DOHH2 (cell line): Measurements from ENCODE around the gene NOX1.

Experiments used
- H3F3A ChIP-seq: fragments of 200-600 bp; sonication (generic), shearing (Covaris generic); 2 replicates; pipeline ENCODE4 v1.6.0; 2016; ENCODE audit warnings: antibody characterized with exemption, mild to moderate bottlenecking; ENCODE audit not compliant: control insufficient read depth, insufficient read depth
- H3K27ac ChIP-seq: fragments of 200-600 bp; sonication (generic); 2 replicates; pipeline ENCODE4 v1.5.1; 2014; ENCODE audit warnings: low read depth, mild to moderate bottlenecking, low read length, moderate library complexity
- H3K27me3 ChIP-seq: fragments of 200-600 bp; sonication (generic); 2 replicates; pipeline ENCODE4 v1.6.1; 2014; ENCODE audit warnings: mild to moderate bottlenecking, low read length, mixed read lengths; ENCODE audit not compliant: control insufficient read depth
- H3K36me3 ChIP-seq: fragments of 200-600 bp; sonication (generic); 2 replicates; pipeline ENCODE4 v1.6.1; 2014; ENCODE audit warnings: mild to moderate bottlenecking, low read length, moderate library complexity, mixed read lengths; ENCODE audit not compliant: control insufficient read depth
- H3K4me1 ChIP-seq: fragments of 200-600 bp; sonication (generic); 2 replicates; pipeline ENCODE4 v1.6.1; 2014; ENCODE audit warnings: mild to moderate bottlenecking, low read length, mixed read lengths; ENCODE audit not compliant: control insufficient read depth
- H3K4me2 ChIP-seq: fragments of 200-600 bp; sonication (generic); 2 replicates; pipeline ENCODE4 v1.6.0; 2014; ENCODE audit warnings: mild to moderate bottlenecking, low read length, moderate library complexity
- H3K4me3 ChIP-seq: fragments of 200-600 bp; sonication (generic); 2 replicates; pipeline ENCODE4 v1.5.1; 2014; ENCODE audit warnings: mild to moderate bottlenecking, low read length, mixed read lengths
- H3K79me2 ChIP-seq: fragments of 200-600 bp; sonication (generic); 2 replicates; pipeline ENCODE4 v1.6.1; 2014; ENCODE audit warnings: mild to moderate bottlenecking, low read length, mixed read lengths; ENCODE audit not compliant: control insufficient read depth
- H3K9me2 ChIP-seq: fragments of 200-600 bp; sonication (generic); replicated peaks from 2 replicates; pipeline ENCODE4 v1.6.1; 2014; ENCODE audit warnings: mild to moderate bottlenecking, low read length, mixed read lengths; ENCODE audit not compliant: control insufficient read depth
- H3K9me3 ChIP-seq: fragments of 200-600 bp; sonication (generic); 2 replicates; pipeline ENCODE4 v1.6.1; 2014; ENCODE audit warnings: antibody characterized with exemption, low read length, mixed read lengths; ENCODE audit not compliant: control insufficient read depth, insufficient read depth
- H4K20me1 ChIP-seq: fragments of 200-600 bp; sonication (generic); 2 replicates; pipeline ENCODE4 v1.6.0; 2014; ENCODE audit warnings: low read depth, mild to moderate bottlenecking, antibody characterized with exemption, low read length, moderate library complexity; ENCODE audit not compliant: control insufficient read depth, insufficient read depth
- EZH2phosphoT487 ChIP-seq: fragments of 200-600 bp; sonication (generic); IDR thresholded peaks from 2 replicates; pipeline ENCODE4 v1.6.1; 2017; ENCODE audit warnings: borderline replicate concordance, mild to moderate bottlenecking, antibody characterized with exemption, low read length, moderate library complexity, mixed read lengths
- TF ChIP-seq, protein P1 (sequence below): fragments of 200-600 bp; sonication (generic); IDR thresholded peaks from one replicate; pipeline ENCODE4 v1.5.1; 2014; ENCODE audit warnings: antibody characterized with exemption, mild to moderate bottlenecking, low read depth, low read length; ENCODE audit not compliant: poor library complexity, severe bottlenecking

The NOX1 gene

DNA sequence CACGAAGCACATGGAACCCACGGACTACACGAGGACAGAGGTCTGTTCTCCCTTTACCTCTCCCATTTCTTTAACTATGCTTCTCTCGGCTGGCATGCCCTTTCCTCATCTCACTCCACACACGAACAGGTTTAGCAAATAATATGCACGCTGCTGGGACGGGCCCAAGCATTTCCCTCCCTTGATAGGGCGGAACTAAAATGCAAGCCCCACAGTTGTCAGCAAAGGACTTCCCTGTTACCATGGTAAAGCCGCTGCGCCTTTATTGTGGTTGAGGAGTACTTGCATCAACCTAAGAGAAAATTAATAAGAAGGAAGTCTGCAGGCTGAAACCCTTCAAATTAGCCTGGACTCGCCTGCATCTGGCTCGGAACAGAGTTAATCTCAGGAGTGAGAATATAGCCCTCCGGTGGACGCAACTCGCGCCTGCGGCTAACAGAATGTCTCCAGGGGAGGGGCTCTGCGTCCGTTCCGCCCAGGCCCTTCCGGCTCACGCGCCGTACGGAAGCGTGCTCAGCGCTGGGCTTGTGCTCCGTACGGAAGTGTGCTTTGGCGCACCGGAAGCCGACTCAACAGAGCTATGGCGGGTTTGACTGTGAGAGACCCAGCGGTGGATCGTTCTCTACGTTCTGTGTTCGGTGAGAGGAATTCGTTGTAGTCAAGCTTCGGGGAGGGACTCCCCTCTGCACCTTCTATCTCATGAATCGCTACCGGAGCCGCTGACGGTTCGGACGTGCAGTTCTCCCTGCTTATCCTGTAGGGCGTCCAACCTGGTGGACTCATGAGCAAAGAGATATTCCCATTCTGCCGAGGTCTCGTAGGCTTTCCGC, 54.1 kb downstream of the NOX1 start, which contains the start of gene CSTF2:
Gene CSTF2, plus strand, starts transcription at position 555 of the 830 bp plus-strand sequence. Its CDS starts 26 bp downstream, at position 581.
- Histone ChIP-seq H3K79me2 (peaks cover 13% of the 10 kb centered on the region), H3K27ac (peak within 1 kb of the TSS; percentile 44), H3K9me3 (no peaks in the 10 kb centered on the region), H3F3A (no peaks in the 10 kb centered on the region), H3K36me3 (peaks cover 27% of the 10 kb centered on the region), H3K4me1 (peaks cover 9% of the 10 kb centered on the region; the same call in 1 of the 2 replicates), H3K27me3 (no peaks in the 10 kb centered on the region), H4K20me1 (no peaks in the 10 kb centered on the region), H3K4me3 (peak within 1 kb of the TSS; percentile 94), H3K9me2 (no peaks in the 10 kb centered on the region), H3K4me2 (peak within 1 kb of the TSS; percentile 71)
- TF ChIP-seq, protein P1, sequence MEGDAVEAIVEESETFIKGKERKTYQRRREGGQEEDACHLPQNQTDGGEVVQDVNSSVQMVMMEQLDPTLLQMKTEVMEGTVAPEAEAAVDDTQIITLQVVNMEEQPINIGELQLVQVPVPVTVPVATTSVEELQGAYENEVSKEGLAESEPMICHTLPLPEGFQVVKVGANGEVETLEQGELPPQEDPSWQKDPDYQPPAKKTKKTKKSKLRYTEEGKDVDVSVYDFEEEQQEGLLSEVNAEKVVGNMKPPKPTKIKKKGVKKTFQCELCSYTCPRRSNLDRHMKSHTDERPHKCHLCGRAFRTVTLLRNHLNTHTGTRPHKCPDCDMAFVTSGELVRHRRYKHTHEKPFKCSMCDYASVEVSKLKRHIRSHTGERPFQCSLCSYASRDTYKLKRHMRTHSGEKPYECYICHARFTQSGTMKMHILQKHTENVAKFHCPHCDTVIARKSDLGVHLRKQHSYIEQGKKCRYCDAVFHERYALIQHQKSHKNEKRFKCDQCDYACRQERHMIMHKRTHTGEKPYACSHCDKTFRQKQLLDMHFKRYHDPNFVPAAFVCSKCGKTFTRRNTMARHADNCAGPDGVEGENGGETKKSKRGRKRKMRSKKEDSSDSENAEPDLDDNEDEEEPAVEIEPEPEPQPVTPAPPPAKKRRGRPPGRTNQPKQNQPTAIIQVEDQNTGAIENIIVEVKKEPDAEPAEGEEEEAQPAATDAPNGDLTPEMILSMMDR, result no peak
- TF ChIP-seq EZH2phosphoT487, result no peak

DNA sequence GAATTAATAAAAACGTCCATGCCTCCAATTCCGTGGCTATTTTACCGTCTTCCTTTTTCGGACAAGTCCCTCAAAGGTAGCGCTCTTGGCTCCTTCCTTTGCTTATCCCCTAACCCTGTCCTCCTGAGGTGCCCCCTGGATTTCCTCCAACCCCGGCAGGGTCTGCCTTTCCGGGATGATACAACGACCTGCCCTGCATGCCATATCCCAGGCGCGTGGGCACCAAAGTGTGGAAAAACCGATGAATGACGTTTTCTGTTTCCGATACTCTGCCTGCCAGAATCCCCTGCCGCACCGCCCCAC, 54.7 kb downstream of the NOX1 start:
- TF ChIP-seq, protein P1, result no peak
- no peak for TF ChIP-seq EZH2phosphoT487
- no peaks in the 10 kb centered on the region for H3K27me3 ChIP-seq
- peaks cover 13% of the 10 kb centered on the region for H3K79me2 ChIP-seq
- peaks cover 9% of the 10 kb centered on the region; the same call in 1 of the 2 replicates for H3K4me1 ChIP-seq
- H3K4me2 ChIP-seq, result peak overlapping the region; percentile 71
- no peaks in the 10 kb centered on the region for H4K20me1 ChIP-seq
- H3K36me3 ChIP-seq, result peaks cover 23% of the 10 kb centered on the region
- H3F3A ChIP-seq, result no peaks in the 10 kb centered on the region
- H3K9me2 ChIP-seq, result no peaks in the 10 kb centered on the region
- peak overlapping the region; percentile 94 for H3K4me3 ChIP-seq
- H3K27ac ChIP-seq, result no peak overlapping the region
- H3K9me3 ChIP-seq, result no peaks in the 10 kb centered on the region

DNA sequence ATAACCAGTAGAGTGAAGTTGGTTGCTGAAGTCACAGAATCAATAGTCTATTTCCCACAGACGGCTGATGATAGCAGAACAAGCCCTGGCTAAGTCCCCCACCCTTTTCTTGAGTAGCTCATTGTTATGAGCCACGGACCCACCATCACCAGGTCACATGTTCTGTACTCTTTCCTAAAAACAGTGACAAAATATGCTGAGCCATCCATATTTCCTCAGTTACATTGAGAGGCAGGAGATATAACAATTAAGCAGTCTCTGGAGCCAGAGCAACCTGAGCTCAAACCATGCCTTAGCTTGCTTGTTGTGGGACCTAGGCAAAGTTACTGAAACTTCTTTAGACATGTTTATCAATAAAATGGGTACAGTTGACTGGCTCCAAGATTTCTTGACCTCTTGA, 56.8 kb downstream of the NOX1 start:
- TF ChIP-seq EZH2phosphoT487, result no peak
- TF ChIP-seq, protein P1, result no peak
- Histone ChIP-seq H3K27ac (no peak overlapping the region), H3K79me2 (peaks cover 13% of the 10 kb centered on the region), H3K9me2 (no peaks in the 10 kb centered on the region), H3K4me3 (no peak overlapping the region), H3F3A (no peaks in the 10 kb centered on the region), H3K4me2 (no peak overlapping the region), H3K4me1 (peaks cover 9% of the 10 kb centered on the region; the same call in 1 of the 2 replicates), H4K20me1 (no peaks in the 10 kb centered on the region), H3K9me3 (no peaks in the 10 kb centered on the region), H3K27me3 (no peaks in the 10 kb centered on the region), H3K36me3 (peaks cover 7% of the 10 kb centered on the region)
